HG03439 (cell line): ENCODE data around the gene SPAG5.

Experiments
- ATAC-seq: cut with Tn5 transposase; IDR thresholded peaks from one replicate; pipeline ENCODE4 v1.9.1; 2021; ENCODE audit warnings: mild to moderate bottlenecking, moderate library complexity; ENCODE audit not compliant: unreplicated experiment

Gene SPAG5

DNA sequence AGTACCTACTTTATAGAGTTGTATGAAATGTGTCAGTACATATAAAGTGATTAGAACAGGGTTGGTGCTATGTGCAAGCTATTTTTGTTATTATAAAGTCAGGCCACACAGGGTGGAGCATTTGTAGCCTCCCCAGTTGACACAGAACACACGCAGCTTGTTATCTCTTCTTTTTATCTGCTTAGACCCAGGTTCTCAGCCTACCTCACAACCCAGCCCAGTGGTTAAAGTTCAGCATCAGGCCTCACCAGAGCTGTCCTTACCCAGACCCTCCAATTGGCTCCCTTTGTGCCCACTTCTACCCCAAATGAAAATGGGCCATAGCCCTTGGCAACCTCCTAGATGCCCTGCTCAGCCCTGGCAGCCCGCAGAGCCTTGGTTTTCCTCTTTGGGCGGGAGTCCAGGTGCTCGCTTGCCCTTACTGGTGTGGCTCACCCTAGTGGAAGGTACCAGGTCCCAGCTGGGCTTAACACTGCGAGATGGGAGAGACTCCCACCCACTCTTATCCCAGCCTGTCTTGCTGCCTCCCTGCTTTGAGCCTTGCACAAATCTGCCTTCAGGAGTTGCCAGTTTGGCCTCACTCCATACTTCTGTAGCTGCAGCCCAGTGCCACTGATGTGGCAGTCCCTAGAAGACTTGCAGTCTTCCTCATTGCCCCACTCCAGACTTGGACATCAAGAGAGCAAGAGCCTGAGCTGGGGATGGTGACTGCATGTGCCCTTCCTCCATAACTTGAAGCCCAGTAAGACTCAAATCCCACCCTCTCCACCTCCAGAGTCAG is 26.4 kb downstream of the SPAG5 start:
- ATAC-seq: no peak

GRCh38 chr17:28571361-28572122 is 27.3 kb downstream of the SPAG5 start, which contains the start of gene PIGS:
Gene PIGS (minus strand): TSS chr17:28571524. CDS start chr17:28571496, 28 bp downstream.
- ATAC-seq: peak; percentile 70

GRCh38 chr17:28570716-28571360 is 28.0 kb downstream of the SPAG5 start:
- peak; percentile 30 for ATAC-seq

GRCh38 chr17:28569446-28569845 is 29.4 kb downstream of the SPAG5 start:
- no peak for ATAC-seq

DNA sequence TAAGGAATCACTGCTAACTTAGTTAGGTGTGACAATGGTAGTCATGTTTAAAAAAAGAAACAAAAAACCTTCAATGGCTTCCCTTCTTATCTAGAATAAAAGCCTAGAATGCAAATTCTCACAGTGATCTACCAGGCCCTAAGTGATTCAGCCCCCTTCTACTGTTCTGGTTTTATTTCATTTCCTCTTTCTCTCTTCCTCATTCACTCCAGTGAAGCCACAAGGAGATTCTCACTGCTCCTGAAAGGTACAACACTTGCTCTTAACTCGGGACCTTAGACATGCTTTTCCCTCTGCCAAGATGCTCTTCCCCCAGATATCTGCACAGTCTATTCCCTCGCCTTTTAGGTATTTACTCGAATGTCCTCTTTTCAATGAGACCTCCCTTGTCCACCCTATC is 31.2 kb downstream of the SPAG5 start:
- no peak for ATAC-seq

DNA sequence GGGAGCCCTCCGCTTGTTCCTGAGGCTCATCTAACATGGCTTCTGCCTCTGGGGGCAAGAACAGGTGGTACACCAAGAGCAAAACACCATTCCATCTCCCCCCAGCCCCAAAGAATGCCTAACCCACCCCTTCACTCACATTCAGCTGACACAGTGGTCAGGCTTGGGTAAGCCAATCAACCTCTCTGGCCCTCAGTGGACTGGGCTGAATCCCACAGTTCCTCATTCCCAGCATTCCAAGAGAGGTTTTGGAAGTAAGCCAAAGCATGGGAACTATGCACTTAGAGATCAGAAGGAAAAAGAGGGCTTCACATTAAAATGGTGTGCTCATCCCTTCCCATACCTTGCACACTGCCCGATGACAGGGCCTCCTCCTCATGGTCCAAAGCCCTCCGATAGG is 35.4 kb downstream of the SPAG5 start:
- no peak for ATAC-seq

DNA sequence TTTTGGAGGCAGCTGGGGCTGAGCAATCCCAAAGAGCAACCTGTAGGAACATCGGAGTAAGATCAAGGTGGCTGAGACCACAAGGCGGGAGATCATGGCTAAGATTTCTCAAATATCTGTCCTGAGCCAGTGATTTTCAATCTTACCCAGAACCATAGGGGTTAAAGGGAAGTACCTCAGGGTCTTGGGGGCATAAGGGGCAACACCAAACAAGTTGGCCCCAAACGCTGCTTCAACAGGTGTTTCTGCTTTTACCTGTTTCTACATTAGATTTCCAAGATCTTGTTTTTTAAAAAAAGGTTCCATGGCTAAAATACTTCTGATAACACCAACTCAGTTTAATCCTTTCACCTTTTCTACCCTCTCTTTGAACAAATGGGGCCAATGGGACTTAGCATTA is 43.8 kb downstream of the SPAG5 start:
- ATAC-seq: no peak

DNA sequence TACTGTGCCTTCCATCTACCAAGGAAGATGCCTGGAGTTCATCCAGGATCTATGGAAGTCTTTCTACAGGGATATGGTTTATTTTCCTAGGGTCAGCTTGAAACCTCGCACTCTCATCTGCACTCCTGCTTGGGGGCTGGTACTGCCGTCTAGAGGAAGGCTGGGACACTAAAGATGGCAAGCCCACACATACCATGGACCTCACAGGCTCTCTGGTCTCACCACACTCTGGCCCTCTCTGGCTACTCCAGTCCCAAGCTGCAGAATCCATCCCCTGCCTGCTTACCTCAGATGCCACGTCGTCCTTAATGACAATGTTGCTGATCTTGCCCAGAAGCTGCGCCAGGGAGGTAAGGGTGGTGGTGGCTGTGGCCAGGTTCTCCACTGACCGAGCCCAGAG is 44.3 kb downstream of the SPAG5 start:
- ATAC-seq: no peak

- no peak for ATAC-seq
These were observed 45.8 kb downstream of the SPAG5 start for GRCh38 chr17:28553000-28553505.

- ATAC-seq: peak; percentile 40
These were observed 46.4 kb downstream of the SPAG5 start, which contains the start of gene UNC119 for GRCh38 chr17:28552176-28552999. Gene UNC119 (minus strand): TSS chr17:28552624. CDS start chr17:28552557, 67 bp downstream.

- no peak for ATAC-seq
These were observed 47.2 kb downstream of the SPAG5 start for GRCh38 chr17:28551421-28552175.

- no peak for ATAC-seq
These were observed 48.0 kb downstream of the SPAG5 start for GRCh38 chr17:28550858-28551257.

GRCh38 chr17:28549236-28550132 is 49.3 kb downstream of the SPAG5 start:
- no peak for ATAC-seq

GRCh38 chr17:28548417-28549130 is 50.3 kb downstream of the SPAG5 start:
- ATAC-seq: no peak

DNA sequence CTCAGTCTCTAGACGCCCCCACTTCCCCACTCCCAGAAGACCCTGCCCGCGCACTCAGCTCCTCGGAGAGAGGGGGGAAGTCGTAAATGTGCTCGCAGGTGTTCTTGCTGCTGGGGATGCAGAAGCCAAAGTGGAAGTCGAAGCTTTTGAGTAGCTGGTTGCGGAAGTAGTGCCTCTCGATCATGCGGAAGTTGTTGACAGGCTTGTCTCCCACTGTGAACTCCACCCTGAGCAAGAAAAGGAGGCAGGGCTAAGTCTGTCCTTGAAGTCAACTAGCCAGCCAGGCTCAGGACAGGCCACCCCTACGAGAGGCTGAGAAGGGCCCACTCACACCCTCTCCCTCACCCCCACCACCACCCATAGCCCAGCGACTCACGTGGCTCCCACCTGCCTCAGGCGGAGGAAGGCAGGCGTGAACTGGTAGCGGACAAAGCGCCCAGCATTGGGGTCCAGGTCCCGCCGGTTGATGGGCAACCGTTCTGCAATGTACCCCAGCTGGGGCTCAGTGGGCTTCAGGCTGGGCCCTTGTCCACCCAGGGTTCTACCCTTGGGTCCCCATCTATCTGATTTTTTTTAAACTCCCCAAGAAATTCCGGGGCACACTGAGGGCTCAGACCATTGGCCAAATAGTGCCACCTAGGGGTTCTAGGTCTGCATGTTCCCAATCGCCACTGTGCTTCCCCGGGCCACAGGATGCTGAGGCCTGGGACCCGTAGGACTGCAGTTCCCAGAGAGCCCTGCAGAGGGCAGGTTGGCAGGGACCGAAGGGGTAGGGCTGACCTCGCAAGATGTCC is 51.0 kb downstream of the SPAG5 start:
- ATAC-seq: peak; percentile 47

- no peak for ATAC-seq
These were observed 51.7 kb downstream of the SPAG5 start for GRCh38 chr17:28547096-28547622.

- ATAC-seq: no peak
These were observed 52.9 kb downstream of the SPAG5 start for GRCh38 chr17:28545787-28546415.
